GM18517 (cell line): ENCODE measurements around the gene LNPEP.

Experiments used
- ATAC-seq: cut with Tn5 transposase; IDR thresholded peaks from one replicate; pipeline ENCODE4 v1.9.1; 2021; ENCODE audit warnings: mild to moderate bottlenecking, moderate library complexity; ENCODE audit not compliant: unreplicated experiment

LNPEP gene

GRCh38 chr5:96957254-96958049 is 21.6 kb downstream of the LNPEP start:
- peak; percentile 41 for ATAC-seq

GRCh38 chr5:96958977-96959376 is 23.1 kb downstream of the LNPEP start:
- no peak for ATAC-seq

GRCh38 chr5:96961053-96961452 is 25.2 kb downstream of the LNPEP start:
- peak; percentile 63 for ATAC-seq

GRCh38 chr5:96962540-96962991 is 26.7 kb downstream of the LNPEP start:
- ATAC-seq, result no peak

GRCh38 chr5:96963267-96963666 is 27.4 kb downstream of the LNPEP start:
- ATAC-seq, result no peak

GRCh38 chr5:96966801-96967200 is 30.9 kb downstream of the LNPEP start:
- no peak for ATAC-seq

- no peak for ATAC-seq
These were observed 31.5 kb downstream of the LNPEP start for GRCh38 chr5:96967400-96967799.

- ATAC-seq, result no peak
These were observed 32.2 kb downstream of the LNPEP start for GRCh38 chr5:96968074-96968473.

- ATAC-seq, result no peak
These were observed 32.7 kb downstream of the LNPEP start for GRCh38 chr5:96968614-96969013.

GRCh38 chr5:96969366-96969765 is 33.5 kb downstream of the LNPEP start:
- no peak for ATAC-seq

- no peak for ATAC-seq
These were observed 36.9 kb downstream of the LNPEP start for GRCh38 chr5:96972599-96973334.

GRCh38 chr5:96973532-96974401 is 37.9 kb downstream of the LNPEP start:
- no peak for ATAC-seq

- ATAC-seq, result no peak
These were observed 39.8 kb downstream of the LNPEP start for GRCh38 chr5:96975656-96976055.

- ATAC-seq, result no peak
These were observed 41.3 kb downstream of the LNPEP start for GRCh38 chr5:96977228-96977627.

- ATAC-seq, result no peak
These were observed 43.1 kb downstream of the LNPEP start for GRCh38 chr5:96978812-96979449.

- ATAC-seq, result no peak
These were observed 48.8 kb downstream of the LNPEP start for GRCh38 chr5:96984506-96985192.

- ATAC-seq, result no peak
These were observed 50.6 kb downstream of the LNPEP start for GRCh38 chr5:96986450-96986849.

- ATAC-seq, result no peak
These were observed 54.2 kb downstream of the LNPEP start for GRCh38 chr5:96990102-96990501.

GRCh38 chr5:96991708-96992107 is 55.8 kb downstream of the LNPEP start:
- ATAC-seq, result no peak

- ATAC-seq, result no peak
These were observed 57.9 kb downstream of the LNPEP start for GRCh38 chr5:96993760-96994159.
